Endometrium (tissue), 2 donors: ENCODE measurements around the gene SLC12A5.

Experiments
- FAIRE-seq: peaks from 2 replicates; lab custom pipeline; 2012; peaks lifted over from hg19 to GRCh38; lab: Jason Lieb, UNC
- donor health status: control.
- donor health status: control.

Gene SLC12A5

GRCh38 chr20:46056027-46056833 is 27.2 kb downstream of the SLC12A5 start:
- no peak for FAIRE-seq

GRCh38 chr20:46056970-46057855 is 28.2 kb downstream of the SLC12A5 start:
- FAIRE-seq, result no peak

- FAIRE-seq, result no peak
Measured at GRCh38 chr20:46057856-46058598, 29.0 kb downstream of the SLC12A5 start.

- FAIRE-seq, result no peak
Measured at GRCh38 chr20:46058599-46059281, 29.7 kb downstream of the SLC12A5 start.

- no peak for FAIRE-seq
Measured at GRCh38 chr20:46060301-46060881, 31.4 kb downstream of the SLC12A5 start.

GRCh38 chr20:46060975-46061374 is 32.0 kb downstream of the SLC12A5 start:
- no peak for FAIRE-seq

GRCh38 chr20:46062151-46062550 is 33.1 kb downstream of the SLC12A5 start:
- no peak for FAIRE-seq

GRCh38 chr20:46062621-46063020 is 33.6 kb downstream of the SLC12A5 start:
- no peak for FAIRE-seq

- no peak for FAIRE-seq
Measured at GRCh38 chr20:46063151-46063550, 34.1 kb downstream of the SLC12A5 start.

GRCh38 chr20:46063652-46064054 is 34.6 kb downstream of the SLC12A5 start:
- FAIRE-seq, result no peak

- no peak for FAIRE-seq
Measured at GRCh38 chr20:46065006-46065405, 36.0 kb downstream of the SLC12A5 start.

GRCh38 chr20:46065691-46066090 is 36.7 kb downstream of the SLC12A5 start:
- FAIRE-seq, result no peak

GRCh38 chr20:46070215-46070900 is 41.3 kb downstream of the SLC12A5 start:
- no peak for FAIRE-seq

GRCh38 chr20:46071573-46071972 is 42.6 kb downstream of the SLC12A5 start:
- no peak for FAIRE-seq

- FAIRE-seq, result no peak
Measured at GRCh38 chr20:46073024-46073423, 44.0 kb downstream of the SLC12A5 start.

- no peak for FAIRE-seq
Measured at GRCh38 chr20:46073443-46073842, 44.4 kb downstream of the SLC12A5 start.

- FAIRE-seq, result no peak
Measured at GRCh38 chr20:46074006-46074405, 45.0 kb downstream of the SLC12A5 start.

- no peak for FAIRE-seq
Measured at GRCh38 chr20:46076806-46077205, 47.8 kb downstream of the SLC12A5 start.

- FAIRE-seq, result no peak
Measured at GRCh38 chr20:46077642-46078305, 48.8 kb downstream of the SLC12A5 start.

GRCh38 chr20:46078954-46079353 is 49.9 kb downstream of the SLC12A5 start:
- FAIRE-seq, result no peak
